Gastroesophageal sphincter (tissue), 3 donors: ENCODE data around the gene LSAMP.

Source experiments
- CTCF ChIP-seq, 4 experiments: fragments of 200-600 bp in 2 of 4; fragments of 450-650 bp in 2 of 4; sonication (generic) in 1 of 4; IDR thresholded peaks; one replicate each; pipeline ENCODE4 v1.5.1; 2017 to 2019; ENCODE audit warnings: antibody characterized with exemption in 4 of 4, mild to moderate bottlenecking in 2 of 4, moderate library complexity in 2 of 4
- POLR2A ChIP-seq, 2 donors: fragments of 450-650 bp; IDR thresholded peaks; one replicate each; pipeline ENCODE4 v1.6.1; 2017; ENCODE audit warnings: antibody characterized with exemption in 2 of 2, mild to moderate bottlenecking in 2 of 2, moderate library complexity in 1 of 2
- POLR2AphosphoS5 ChIP-seq: sonication (generic); formaldehyde crosslinking; IDR thresholded peaks from one replicate; pipeline ENCODE4 v1.6.1; 2017; ENCODE audit warnings: antibody characterized with exemption

- TF ChIP-seq CTCF (IDR thresholded peaks at IDR 0.05) (no peak), POLR2A (IDR thresholded peaks at IDR 0.05) (no peak), POLR2AphosphoS5 (no peak)
Observed at GRCh38 chr3:116030131-116030850, 415.0 kb downstream of the LSAMP start.
